Astrocyte (in vitro differentiated cells and primary cell): ENCODE measurements around the gene ABCG5.

Experiments
- EZH2 ChIP-seq: IDR thresholded peaks from 2 replicates; pipeline ENCODE4 v1.6.1; 2012; ENCODE audit warnings: mild to moderate bottlenecking, low read length, inconsistent platforms; ENCODE audit not compliant: insufficient read depth
- TF ChIP-seq, protein P1 (sequence below): IDR thresholded peaks from 2 replicates; pipeline ENCODE4 v1.5.1; 2011; ENCODE audit warnings: low read depth, mild to moderate bottlenecking, inconsistent platforms, low read length, moderate library complexity; ENCODE audit not compliant: insufficient read depth

- TF ChIP-seq, protein P1, sequence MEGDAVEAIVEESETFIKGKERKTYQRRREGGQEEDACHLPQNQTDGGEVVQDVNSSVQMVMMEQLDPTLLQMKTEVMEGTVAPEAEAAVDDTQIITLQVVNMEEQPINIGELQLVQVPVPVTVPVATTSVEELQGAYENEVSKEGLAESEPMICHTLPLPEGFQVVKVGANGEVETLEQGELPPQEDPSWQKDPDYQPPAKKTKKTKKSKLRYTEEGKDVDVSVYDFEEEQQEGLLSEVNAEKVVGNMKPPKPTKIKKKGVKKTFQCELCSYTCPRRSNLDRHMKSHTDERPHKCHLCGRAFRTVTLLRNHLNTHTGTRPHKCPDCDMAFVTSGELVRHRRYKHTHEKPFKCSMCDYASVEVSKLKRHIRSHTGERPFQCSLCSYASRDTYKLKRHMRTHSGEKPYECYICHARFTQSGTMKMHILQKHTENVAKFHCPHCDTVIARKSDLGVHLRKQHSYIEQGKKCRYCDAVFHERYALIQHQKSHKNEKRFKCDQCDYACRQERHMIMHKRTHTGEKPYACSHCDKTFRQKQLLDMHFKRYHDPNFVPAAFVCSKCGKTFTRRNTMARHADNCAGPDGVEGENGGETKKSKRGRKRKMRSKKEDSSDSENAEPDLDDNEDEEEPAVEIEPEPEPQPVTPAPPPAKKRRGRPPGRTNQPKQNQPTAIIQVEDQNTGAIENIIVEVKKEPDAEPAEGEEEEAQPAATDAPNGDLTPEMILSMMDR = no peak
- TF ChIP-seq EZH2 = no peak
These were observed 9.6 kb upstream of the ABCG5 start for GRCh38 chr2:43848214-43848613.
